GM10266 (cell line): Measurements from ENCODE around the gene MARCHF5.
"Not testable (repeated sequence)": the region's sequence is repeated elsewhere in the genome, so short reads cannot be mapped to it uniquely, and the experiment has no call there.

Experiments used
- DNase-seq: peaks from one replicate; pipeline ENCODE4 v3.0.0; 2012; ENCODE audit errors: extremely low spot score
- CTCF ChIP-seq: IDR thresholded peaks from 2 replicates; pipeline ENCODE4 v1.5.1; 2012; ENCODE audit warnings: mild to moderate bottlenecking, low read depth; ENCODE audit not compliant: control insufficient read depth, insufficient read depth; ENCODE audit errors: missing control alignments

The MARCHF5 gene

GRCh38 chr10:92342796-92343195 is 51.8 kb downstream of the MARCHF5 start:
- DNase-seq, result no peak
- no peak for TF ChIP-seq CTCF

- not testable (repeated sequence) for DNase-seq
These were observed 54.6 kb downstream of the MARCHF5 start for GRCh38 chr10:92345575-92345974.

- not testable (repeated sequence) for DNase-seq
These were observed 56.2 kb downstream of the MARCHF5 start for GRCh38 chr10:92347035-92347676.

GRCh38 chr10:92350411-92350810 is 59.4 kb downstream of the MARCHF5 start:
- DNase-seq, result no peak
- no peak for TF ChIP-seq CTCF

- DNase-seq, result no peak
- TF ChIP-seq CTCF, result no peak
These were observed 63.6 kb downstream of the MARCHF5 start for GRCh38 chr10:92354587-92354986.

- no peak for DNase-seq
- no peak for TF ChIP-seq CTCF
These were observed 65.1 kb downstream of the MARCHF5 start for GRCh38 chr10:92356041-92356440.

GRCh38 chr10:92363498-92363897 is 72.5 kb downstream of the MARCHF5 start:
- DNase-seq, result no peak
- TF ChIP-seq CTCF, result no peak

- no peak for TF ChIP-seq CTCF
- DNase-seq, result no peak
These were observed 75.5 kb downstream of the MARCHF5 start for GRCh38 chr10:92366412-92367021.
